OCI-LY7 (cell line): Measurements from ENCODE around the gene CABP4. TPM values are rescaled to one million over a fixed set of nuclear protein-coding genes. Genes with fewer than 3 reads are reported as not detected.
A peak's percentile ranks its signal among the peaks of the same experiment; 100 is the strongest.

Experiments used
- BruUV-seq: library from RNA; stranded (reverse); fragments of 400-500 nt; replicated peaks from 2 replicates; lab custom pipeline; 2021; lab: Mats Ljungman, UMichigan
- CTCF ChIA-PET: fragments of 300-600 bp; sonication (Branson Sonifier 250); formaldehyde crosslinking; loops from one replicate; lab custom pipeline; 2022; ENCODE audit warnings: antibody characterized with exemption; ENCODE audit not compliant: unreplicated experiment; lab: Charles Lee
- POLR2A ChIA-PET: fragments of 300-600 bp; sonication (Branson Sonifier 250); formaldehyde crosslinking; loops from one replicate; lab custom pipeline; 2022; ENCODE audit warnings: antibody characterized with exemption; lab: Charles Lee
- DNase-seq: peaks from one replicate; pipeline ENCODE4 v3.0.0-alpha.2; 2015; ENCODE audit warnings: low spot score
- H2AFZ ChIP-seq: fragments of 200-600 bp; sonication (generic), shearing (Covaris generic); 2 replicates; pipeline ENCODE4 v1.6.1; 2014; ENCODE audit warnings: mild to moderate bottlenecking, antibody characterized with exemption, low read length, moderate library complexity
- H3K27ac ChIP-seq: fragments of 200-600 bp; sonication (generic); 2 replicates; pipeline ENCODE4 v1.5.1; 2014; ENCODE audit warnings: mixed run types, low read depth, mild to moderate bottlenecking, moderate library complexity, low read length, inconsistent platforms; ENCODE audit not compliant: poor library complexity, severe bottlenecking
- H3K36me3 ChIP-seq: fragments of 200-600 bp; sonication (generic); 2 replicates; pipeline ENCODE4 v1.6.1; 2014; ENCODE audit warnings: mild to moderate bottlenecking, antibody characterized with exemption, low read length, moderate library complexity, mixed read lengths; ENCODE audit not compliant: insufficient read depth
- H3K4me1 ChIP-seq: fragments of 200-600 bp; sonication (generic); 2 replicates; pipeline ENCODE4 v1.5.1; 2014; ENCODE audit warnings: mild to moderate bottlenecking, low read length; ENCODE audit not compliant: insufficient read depth, poor library complexity, severe bottlenecking
- H3K4me2 ChIP-seq: fragments of 200-600 bp; sonication (generic); 2 replicates; pipeline ENCODE4 v1.6.1; 2014; ENCODE audit warnings: mild to moderate bottlenecking, low read length
- H3K4me3 ChIP-seq: fragments of 200-600 bp; sonication (generic); 2 replicates; pipeline ENCODE4 v1.5.1; 2014; ENCODE audit warnings: mild to moderate bottlenecking, low read depth, low read length; ENCODE audit not compliant: poor library complexity, severe bottlenecking
- H3K79me2 ChIP-seq: fragments of 200-600 bp; sonication (generic); 2 replicates; pipeline ENCODE4 v1.6.1; 2016; ENCODE audit warnings: low read depth, mild to moderate bottlenecking, low read length, moderate library complexity, mixed read lengths; ENCODE audit not compliant: insufficient read depth
- H3K9me2 ChIP-seq: fragments of 200-600 bp; sonication (generic); 2 replicates; pipeline ENCODE4 v1.6.1; 2016; ENCODE audit warnings: mild to moderate bottlenecking, low read length, mixed read lengths; ENCODE audit not compliant: insufficient read depth
- H3K9me3 ChIP-seq: fragments of 200-600 bp; sonication (generic); 2 replicates; pipeline ENCODE4 v1.6.1; 2014; ENCODE audit warnings: mild to moderate bottlenecking, mixed run types, low read length, mixed read lengths
- H4K20me1 ChIP-seq: fragments of 200-600 bp; sonication (generic); 2 replicates; pipeline ENCODE4 v1.6.1; 2014; ENCODE audit warnings: mild to moderate bottlenecking, antibody characterized with exemption, low read length, moderate library complexity, mixed read lengths; ENCODE audit not compliant: insufficient read depth
- CTCF ChIP-seq: fragments of 200-600 bp; sonication (generic); conservative IDR thresholded peaks from 2 replicates; pipeline ENCODE4 v1.5.1; 2014; ENCODE audit warnings: mild to moderate bottlenecking, antibody characterized with exemption, low read length, moderate library complexity, mixed read lengths
- EZH2phosphoT487 ChIP-seq: fragments of 200-600 bp; sonication (generic); IDR thresholded peaks from 2 replicates; pipeline ENCODE4 v1.6.1; 2018; ENCODE audit warnings: low read depth, borderline replicate concordance, mild to moderate bottlenecking, mixed run types, antibody characterized with exemption, low read length, moderate library complexity, mixed read lengths
- intact Hi-C: fragments of 100-400 bp; cut with micrococcal nuclease; formaldehyde crosslinking; loops from one replicate; pipeline ENCODE4 v1.10.0; 2022; ENCODE audit not compliant: unreplicated experiment
- total RNA-seq, 2 experiments: library from RNA; depleted of rRNA in 1 of 2; stranded (reverse); fragments of >200 nt in 1 of 2; shearing (Covaris generic) in 1 of 2; gene quantifications; 2 replicates each; pipeline ENCODE4 v1.2.3, GENCODE V29; 2014 to 2022

CABP4 gene
- total RNA-seq, 2 experiments from 2014 or later = 3.0 to 11.5 TPM

- CTCF ChIA-PET = no interaction called here
These were observed 35.0 kb downstream of the CABP4 start for GRCh38 chr11:67489885-67490726.

GRCh38 chr11:67490727-67491065 lies 35.5 kb downstream of the CABP4 start:
- intact Hi-C loops = no loop called here
- no peak overlapping the region for H3K4me3 ChIP-seq
- BruUV-seq = no TSS peak
- ChIA-PET CTCF (no interaction called here), POLR2A (no interaction called here)
- peaks cover 13% of the 10 kb centered on the region for H3K4me1 ChIP-seq
- no peak overlapping the region for H3K4me2 ChIP-seq
- no peak overlapping the region for H2AFZ ChIP-seq
- no peaks in the 10 kb centered on the region for H4K20me1 ChIP-seq
- peaks cover 68% of the 10 kb centered on the region for H3K36me3 ChIP-seq
- DNase-seq = no peak
- TF ChIP-seq EZH2phosphoT487 (no peak), CTCF (no peak)
- no peaks in the 10 kb centered on the region for H3K9me3 ChIP-seq
- H3K27ac ChIP-seq = no peak overlapping the region
- H3K9me2 ChIP-seq = no peaks in the 10 kb centered on the region
- H3K79me2 ChIP-seq = peaks cover 8% of the 10 kb centered on the region; the same call in 1 of the 2 replicates

More at GRCh38 chr11:67489885-67490726, 35.0 kb downstream of the CABP4 start:
- H3K79me2 ChIP-seq = peaks cover 13% of the 10 kb centered on the region; the same call in 1 of the 2 replicates
- no peak overlapping the region for H3K27ac ChIP-seq
- POLR2A ChIA-PET = no interaction called here
- TF ChIP-seq CTCF (no peak), EZH2phosphoT487 (no peak)
- intact Hi-C loops = no loop called here
- BruUV-seq = TSS peak; percentile 82
- peaks cover 19% of the 10 kb centered on the region for H3K4me1 ChIP-seq
- H3K36me3 ChIP-seq = peaks cover 68% of the 10 kb centered on the region
- H3K9me3 ChIP-seq = no peaks in the 10 kb centered on the region
- no peaks in the 10 kb centered on the region for H3K9me2 ChIP-seq
- H3K4me2 ChIP-seq = no peak overlapping the region
- DNase-seq = no peak
- H3K4me3 ChIP-seq = no peak overlapping the region
- no peak overlapping the region for H2AFZ ChIP-seq
- H4K20me1 ChIP-seq = no peaks in the 10 kb centered on the region
